NCI-H2171 treated with DMSO at 0.1 percent for 48 hours (cell line): ENCODE measurements around the gene KLHL22.

ENCODE experiments used
- DNase-seq: peaks from one replicate; lab custom pipeline; 2025; lab: John Stamatoyannopoulos, UW

The KLHL22 gene

GRCh38 chr22:20432244-20432686 lies 63.3 kb downstream of the KLHL22 start:
- no peak for DNase-seq

- no peak for DNase-seq
Measured at GRCh38 chr22:20431511-20432192, 63.9 kb downstream of the KLHL22 start.

GRCh38 chr22:20430720-20431510 lies 64.7 kb downstream of the KLHL22 start:
- peak; percentile 60 for DNase-seq

- DNase-seq = peak; percentile 19
Measured at GRCh38 chr22:20430101-20430719, 65.4 kb downstream of the KLHL22 start.

GRCh38 chr22:20429254-20430100 lies 66.1 kb downstream of the KLHL22 start:
- no peak for DNase-seq

- DNase-seq = no peak
Measured at GRCh38 chr22:20428496-20429253, 66.9 kb downstream of the KLHL22 start.

GRCh38 chr22:20427945-20428417 lies 67.6 kb downstream of the KLHL22 start:
- DNase-seq = no peak

- DNase-seq = no peak
Measured at GRCh38 chr22:20427104-20427944, 68.3 kb downstream of the KLHL22 start.

- DNase-seq = no peak
Measured at GRCh38 chr22:20426259-20426615, 69.4 kb downstream of the KLHL22 start.

GRCh38 chr22:20425566-20426258 lies 69.9 kb downstream of the KLHL22 start:
- DNase-seq = no peak

- no peak for DNase-seq
Measured at GRCh38 chr22:20424932-20425565, 70.5 kb downstream of the KLHL22 start.

- no peak for DNase-seq
Measured at GRCh38 chr22:20424568-20424931, 71.0 kb downstream of the KLHL22 start.

GRCh38 chr22:20423906-20424551 lies 71.6 kb downstream of the KLHL22 start:
- no peak for DNase-seq

GRCh38 chr22:20423008-20423905 lies 72.3 kb downstream of the KLHL22 start:
- no peak for DNase-seq

GRCh38 chr22:20422271-20423007 lies 73.2 kb downstream of the KLHL22 start:
- DNase-seq = no peak

GRCh38 chr22:20421507-20421874 lies 74.1 kb downstream of the KLHL22 start:
- no peak for DNase-seq
